Liver (tissue), 3 donors: ENCODE measurements around the gene SOHLH1.

Experiments
- RAD21 ChIP-seq, 2 donors: IDR thresholded peaks; 2 replicates each; pipeline ENCODE4 v1.6.1; 2016; ENCODE audit warnings: antibody characterized with exemption in 2 of 2, mild to moderate bottlenecking in 2 of 2
- RXRA ChIP-seq, 2 donors: IDR thresholded peaks; 2 replicates each; pipeline ENCODE4 v1.6.1; 2017 to 2018; ENCODE audit warnings: antibody characterized with exemption in 2 of 2, mild to moderate bottlenecking in 1 of 2
- TAF1 ChIP-seq: conservative IDR thresholded peaks from 2 replicates; pipeline ENCODE4 v1.6.1; 2016; ENCODE audit warnings: antibody characterized with exemption, mild to moderate bottlenecking
- YY1 ChIP-seq: IDR thresholded peaks from 2 replicates; pipeline ENCODE4 v1.6.1; 2016; ENCODE audit warnings: antibody characterized with exemption, mild to moderate bottlenecking
- ZBTB33 ChIP-seq: IDR thresholded peaks from 2 replicates; pipeline ENCODE4 v1.6.1; 2016; ENCODE audit warnings: antibody characterized with exemption
- TF ChIP-seq, protein P1 (sequence below): fragments of 150-350 bp; IDR thresholded peaks from 2 replicates; pipeline ENCODE4 v1.5.1; 2017; ENCODE audit warnings: improper control_type of control experiment, low read depth, low read length; ENCODE audit not compliant: missing input control
- donor health status: healthy.
- donor health status: healthy.

GRCh38 chr9:135741276-135742219, 42.3 kb upstream of the SOHLH1 start:
- no peak for TF ChIP-seq TAF1
- TF ChIP-seq, protein P1, sequence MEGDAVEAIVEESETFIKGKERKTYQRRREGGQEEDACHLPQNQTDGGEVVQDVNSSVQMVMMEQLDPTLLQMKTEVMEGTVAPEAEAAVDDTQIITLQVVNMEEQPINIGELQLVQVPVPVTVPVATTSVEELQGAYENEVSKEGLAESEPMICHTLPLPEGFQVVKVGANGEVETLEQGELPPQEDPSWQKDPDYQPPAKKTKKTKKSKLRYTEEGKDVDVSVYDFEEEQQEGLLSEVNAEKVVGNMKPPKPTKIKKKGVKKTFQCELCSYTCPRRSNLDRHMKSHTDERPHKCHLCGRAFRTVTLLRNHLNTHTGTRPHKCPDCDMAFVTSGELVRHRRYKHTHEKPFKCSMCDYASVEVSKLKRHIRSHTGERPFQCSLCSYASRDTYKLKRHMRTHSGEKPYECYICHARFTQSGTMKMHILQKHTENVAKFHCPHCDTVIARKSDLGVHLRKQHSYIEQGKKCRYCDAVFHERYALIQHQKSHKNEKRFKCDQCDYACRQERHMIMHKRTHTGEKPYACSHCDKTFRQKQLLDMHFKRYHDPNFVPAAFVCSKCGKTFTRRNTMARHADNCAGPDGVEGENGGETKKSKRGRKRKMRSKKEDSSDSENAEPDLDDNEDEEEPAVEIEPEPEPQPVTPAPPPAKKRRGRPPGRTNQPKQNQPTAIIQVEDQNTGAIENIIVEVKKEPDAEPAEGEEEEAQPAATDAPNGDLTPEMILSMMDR = no peak
- TF ChIP-seq RAD21 (IDR thresholded peaks at IDR 0.05) = no peak
- TF ChIP-seq ZBTB33 = no peak
- TF ChIP-seq YY1 = no peak
- TF ChIP-seq RXRA (IDR thresholded peaks at IDR 0.05) = no peak
